NT2/D1 (cell line): ENCODE measurements around the gene DDIT3.

Experiments
- SUZ12 ChIP-seq: IDR thresholded peaks from 2 replicates; pipeline ENCODE4 v1.6.1; 2011; ENCODE audit not compliant: insufficient read length, insufficient read depth; ENCODE audit errors: extremely low read depth
- YY1 ChIP-seq: IDR thresholded peaks from 2 replicates; pipeline ENCODE4 v1.6.1; 2011; ENCODE audit not compliant: insufficient read length, insufficient read depth
- ZNF274 ChIP-seq: IDR thresholded peaks from 2 replicates; pipeline ENCODE4 v1.6.1; 2011; ENCODE audit warnings: mild to moderate bottlenecking, low read depth, low read length

- TF ChIP-seq YY1 (no peak), ZNF274 (no peak), SUZ12 (no peak)
These were observed 31.5 kb upstream of the DDIT3 start for GRCh38 chr12:57551637-57552305.
